HPDE6-E6E7 (cell line): ENCODE measurements around the gene RAB17.
A peak's percentile ranks its signal among the peaks of the same experiment; 100 is the strongest.

Experiments
- DNase-seq: peaks from one replicate; pipeline ENCODE4 v3.0.0; 2011; ENCODE audit warnings: missing footprints; ENCODE audit errors: extremely low spot score

Gene RAB17

DNA sequence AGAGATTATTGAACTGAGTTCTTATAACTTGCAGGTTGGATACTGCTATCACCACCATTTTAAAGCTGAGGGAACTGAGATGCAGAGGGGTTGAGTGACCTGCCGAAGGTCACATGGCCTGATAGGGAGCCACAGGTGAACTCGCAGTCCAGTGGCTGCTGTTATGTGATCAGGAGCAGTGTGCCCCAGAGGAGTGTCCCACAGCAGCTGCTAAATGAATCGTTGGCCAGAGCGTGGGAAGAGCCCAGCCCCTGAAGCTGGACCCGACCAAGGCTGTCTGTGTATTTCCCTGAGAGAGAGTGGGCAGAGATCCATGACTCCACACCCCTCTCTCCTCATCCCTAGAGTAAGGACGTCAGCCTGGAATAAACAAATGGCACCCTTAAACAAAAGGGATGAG is 50.9 kb downstream of the RAB17 start:
- DNase-seq = no peak

DNA sequence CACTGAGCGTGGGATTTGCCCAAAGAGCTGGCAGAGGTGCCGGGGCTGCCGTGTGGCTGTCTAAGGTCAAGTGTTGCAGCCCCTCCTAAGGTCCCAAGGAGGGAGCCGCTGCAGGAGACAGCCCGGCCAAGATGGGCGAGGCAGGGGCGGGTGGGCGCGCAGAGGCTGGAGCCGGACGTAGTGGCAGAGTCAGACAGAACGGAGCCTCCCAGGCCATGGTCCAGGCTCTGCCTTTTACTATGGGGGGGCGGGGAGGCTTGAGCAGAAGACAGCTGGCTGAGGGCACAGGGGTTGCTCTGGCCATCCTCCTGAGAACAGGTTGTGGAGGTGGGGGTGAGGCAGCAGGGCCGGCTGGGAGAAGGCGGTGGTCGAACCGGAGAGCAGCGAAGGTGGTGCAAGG is 51.6 kb downstream of the RAB17 start:
- no peak for DNase-seq

DNA sequence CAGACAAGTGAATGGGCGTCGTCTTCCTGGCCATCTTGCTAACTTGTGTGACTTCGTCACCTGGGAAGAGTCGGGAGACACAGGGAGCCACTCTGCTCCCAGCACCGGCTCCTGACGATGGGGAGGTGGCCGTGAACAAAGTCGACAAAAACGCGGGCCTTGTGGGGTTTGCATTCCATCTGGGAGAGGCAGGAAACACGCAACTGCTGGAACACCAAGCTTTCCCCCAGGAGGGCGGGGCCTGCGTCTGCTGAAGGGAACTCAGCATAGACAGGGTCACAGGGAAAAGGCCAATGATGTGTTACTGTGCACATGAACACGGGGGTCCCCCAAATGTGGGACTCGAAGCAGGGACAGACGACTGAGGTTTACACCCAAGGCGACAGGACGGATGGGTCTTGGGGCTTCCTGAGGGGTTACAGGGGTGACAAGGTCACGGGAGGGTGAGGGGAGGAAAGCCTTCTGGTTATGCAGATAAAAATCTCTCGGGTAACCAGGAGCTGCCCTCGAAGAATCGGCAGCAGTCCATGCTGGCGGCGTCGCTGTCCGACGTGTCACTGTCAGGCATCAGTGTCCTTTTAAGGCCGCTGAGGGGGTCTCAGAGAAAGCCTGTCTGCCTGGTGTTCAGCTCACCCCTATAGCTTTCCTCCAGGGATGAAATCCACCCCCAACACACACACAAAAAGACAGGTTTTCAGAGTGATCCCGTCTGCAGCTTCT is 52.4 kb downstream of the RAB17 start:
- DNase-seq = no peak

DNA sequence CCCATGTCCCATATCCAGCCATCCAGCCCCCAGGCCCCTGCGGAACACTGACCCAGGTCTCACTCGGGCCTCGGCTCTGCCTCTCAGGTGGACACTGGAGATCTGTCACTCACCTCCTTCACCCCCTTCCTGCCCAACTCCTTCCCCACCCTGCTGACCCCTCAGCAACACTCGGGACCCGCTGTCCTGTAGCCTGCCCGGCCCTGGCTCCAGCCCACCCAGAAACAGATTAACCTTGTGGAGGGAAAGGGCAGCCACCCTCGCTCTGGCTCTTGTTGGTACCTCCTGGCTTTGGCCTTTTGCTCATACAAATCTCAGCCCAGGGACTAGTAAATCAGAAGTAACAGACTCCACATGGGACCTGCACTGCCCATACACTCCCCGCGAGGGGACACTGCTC is 53.9 kb downstream of the RAB17 start:
- DNase-seq = no peak

DNA sequence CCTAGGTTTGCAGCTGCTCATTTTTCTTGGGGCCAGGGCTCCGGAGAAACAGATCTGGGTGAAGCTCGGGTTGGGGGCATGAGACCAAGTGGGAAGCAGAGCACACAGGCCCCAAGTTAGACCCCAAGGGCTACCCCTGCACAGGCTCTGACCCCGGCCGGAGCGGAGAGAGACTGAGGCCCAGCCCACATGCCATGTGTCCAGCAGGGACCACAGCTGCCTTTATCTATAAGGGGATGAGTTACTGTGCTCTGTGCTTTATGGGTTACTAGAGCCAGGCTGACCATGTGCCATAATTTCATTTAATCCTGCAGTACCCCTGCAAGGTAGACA is 54.5 kb downstream of the RAB17 start:
- no peak for DNase-seq

DNA sequence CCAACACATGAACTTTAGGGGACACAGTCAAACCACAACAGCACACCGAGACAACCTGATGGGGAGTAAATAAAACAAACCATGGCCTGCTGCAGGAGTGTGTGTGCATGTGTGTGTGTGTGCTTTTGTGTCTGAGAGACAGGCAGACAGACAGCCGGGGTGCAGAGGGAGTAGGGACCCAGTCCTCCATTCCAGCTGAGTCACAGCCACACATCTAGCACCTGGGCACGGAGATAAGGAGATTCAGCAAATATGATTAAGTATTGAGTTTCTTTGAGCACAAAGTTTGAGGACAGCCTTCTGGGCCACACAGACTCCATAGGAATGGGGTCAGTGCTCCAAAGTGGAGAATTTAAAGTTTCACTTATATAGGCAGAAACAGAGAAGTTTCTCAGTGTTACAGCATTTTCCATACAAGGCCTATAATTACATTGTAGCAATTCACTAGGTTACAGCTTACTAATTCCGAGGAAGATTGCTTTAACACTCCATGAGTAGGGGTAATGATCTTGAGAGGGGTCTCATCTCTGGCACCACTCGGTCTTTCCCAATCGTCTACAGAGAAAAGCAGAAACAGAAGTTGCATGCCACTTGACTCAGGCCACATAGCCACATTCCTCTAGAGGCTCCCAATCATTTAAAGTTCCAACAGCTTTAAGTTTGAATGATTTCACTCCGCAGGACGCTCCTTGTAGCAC is 55.0 kb downstream of the RAB17 start:
- no peak for DNase-seq

DNA sequence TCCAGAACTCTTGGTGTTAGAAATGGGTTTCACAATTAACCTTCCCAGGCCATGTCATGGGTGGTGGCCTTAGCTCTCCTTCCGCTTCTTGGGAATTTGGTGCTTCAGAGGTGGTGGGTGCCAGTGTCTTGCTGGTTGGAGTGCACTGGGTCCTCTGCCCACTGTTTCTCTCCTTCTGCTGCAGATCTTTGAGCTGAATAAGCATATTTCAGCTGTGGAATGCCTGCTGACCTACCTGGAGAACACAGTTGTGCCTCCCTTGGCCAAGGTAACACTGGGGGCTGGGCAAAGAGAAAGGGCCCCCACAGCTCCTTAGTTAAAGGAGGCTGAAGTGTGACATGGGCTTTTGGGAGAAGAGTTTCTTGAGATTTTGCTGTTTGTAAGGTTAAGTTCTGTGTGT is 56.2 kb downstream of the RAB17 start:
- DNase-seq = no peak

DNA sequence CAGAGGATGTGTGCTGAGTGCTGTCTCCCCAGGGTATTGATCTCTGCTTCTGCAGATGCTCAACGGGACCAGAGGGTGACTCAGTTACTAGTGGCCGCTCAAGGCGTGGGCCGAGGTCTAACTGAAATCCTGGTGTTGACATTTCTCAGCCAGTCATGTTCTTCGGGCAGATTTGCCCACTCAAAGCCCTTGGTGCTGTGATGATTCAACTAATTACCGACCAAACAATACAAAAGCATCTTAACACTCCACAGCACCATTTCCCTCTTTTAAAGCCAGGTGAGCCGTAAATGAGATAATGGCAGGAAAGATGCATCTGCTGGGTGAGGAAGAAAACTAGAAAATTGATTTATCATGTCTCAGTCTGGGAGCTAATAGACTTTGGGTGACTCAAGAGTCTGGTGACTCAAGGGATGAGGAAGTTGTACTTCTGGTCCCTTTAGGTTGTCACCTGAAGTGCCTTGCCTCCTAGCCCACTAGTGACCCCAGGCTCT is 56.8 kb downstream of the RAB17 start:
- peak; percentile 15 for DNase-seq

DNA sequence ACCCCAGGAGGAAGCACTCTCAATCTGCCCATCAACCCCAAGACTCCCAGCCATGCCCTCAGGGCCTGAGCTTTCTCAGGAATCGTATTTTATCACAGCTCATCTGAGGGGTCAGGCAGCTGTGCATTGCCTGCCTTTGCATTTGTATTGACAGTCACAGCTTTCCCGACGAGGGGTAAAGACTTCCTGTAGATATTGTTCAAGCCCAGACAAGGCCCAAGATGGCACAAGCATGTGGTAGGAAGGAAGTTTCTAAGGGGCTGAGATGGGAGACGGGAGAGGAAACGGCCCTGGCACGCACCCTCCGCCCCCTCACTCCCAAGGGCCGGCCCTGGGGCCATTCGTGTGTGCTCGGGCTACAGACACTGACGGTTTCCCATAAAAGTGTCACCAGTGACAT is 58.4 kb downstream of the RAB17 start:
- no peak for DNase-seq

DNA sequence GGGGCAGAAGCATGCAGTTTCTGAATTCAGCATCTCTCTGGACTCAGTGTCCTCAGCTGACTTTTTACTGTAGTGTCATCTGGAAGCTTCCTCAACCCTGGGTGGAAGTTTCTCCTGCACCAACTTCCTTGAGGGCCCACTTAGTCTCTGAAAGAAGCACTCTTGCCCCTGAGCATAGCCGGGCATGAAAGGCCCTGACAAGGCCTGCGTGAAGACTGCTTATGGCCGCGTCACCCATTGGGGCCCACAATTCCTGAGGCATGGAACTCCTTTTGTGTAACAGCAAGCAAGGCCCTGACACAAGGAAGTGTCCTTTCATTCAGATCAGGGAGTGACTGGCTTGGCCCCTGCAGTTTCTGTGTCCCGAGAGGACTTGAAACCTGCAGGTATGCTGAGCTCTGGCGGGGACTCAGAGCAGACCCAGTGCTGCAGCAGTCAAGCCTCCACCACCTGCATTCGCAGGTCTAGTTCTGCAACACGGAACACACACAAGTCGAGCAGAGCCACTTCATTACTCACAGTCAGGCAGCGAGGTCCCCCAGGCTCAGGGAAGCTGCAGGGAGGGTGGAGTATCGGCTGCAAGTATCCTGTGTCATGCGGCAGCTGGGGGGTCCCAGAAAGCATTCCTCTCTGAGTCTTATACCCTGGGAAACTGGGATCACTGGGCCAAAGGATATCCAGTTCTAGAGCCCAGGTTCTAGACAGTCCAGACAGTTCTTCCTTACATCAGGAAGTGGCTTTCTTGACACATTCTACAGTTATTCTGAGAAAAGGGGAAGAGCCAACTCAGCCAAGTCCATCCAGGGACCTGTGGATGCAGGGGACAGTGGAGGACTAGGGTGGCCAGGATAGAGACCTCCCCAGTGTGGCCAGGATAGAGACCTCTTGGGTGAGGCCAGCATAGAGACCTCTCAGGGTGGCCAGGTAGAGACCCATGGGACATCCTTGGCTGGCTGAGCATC is 59.8 kb downstream of the RAB17 start:
- DNase-seq = no peak

DNA sequence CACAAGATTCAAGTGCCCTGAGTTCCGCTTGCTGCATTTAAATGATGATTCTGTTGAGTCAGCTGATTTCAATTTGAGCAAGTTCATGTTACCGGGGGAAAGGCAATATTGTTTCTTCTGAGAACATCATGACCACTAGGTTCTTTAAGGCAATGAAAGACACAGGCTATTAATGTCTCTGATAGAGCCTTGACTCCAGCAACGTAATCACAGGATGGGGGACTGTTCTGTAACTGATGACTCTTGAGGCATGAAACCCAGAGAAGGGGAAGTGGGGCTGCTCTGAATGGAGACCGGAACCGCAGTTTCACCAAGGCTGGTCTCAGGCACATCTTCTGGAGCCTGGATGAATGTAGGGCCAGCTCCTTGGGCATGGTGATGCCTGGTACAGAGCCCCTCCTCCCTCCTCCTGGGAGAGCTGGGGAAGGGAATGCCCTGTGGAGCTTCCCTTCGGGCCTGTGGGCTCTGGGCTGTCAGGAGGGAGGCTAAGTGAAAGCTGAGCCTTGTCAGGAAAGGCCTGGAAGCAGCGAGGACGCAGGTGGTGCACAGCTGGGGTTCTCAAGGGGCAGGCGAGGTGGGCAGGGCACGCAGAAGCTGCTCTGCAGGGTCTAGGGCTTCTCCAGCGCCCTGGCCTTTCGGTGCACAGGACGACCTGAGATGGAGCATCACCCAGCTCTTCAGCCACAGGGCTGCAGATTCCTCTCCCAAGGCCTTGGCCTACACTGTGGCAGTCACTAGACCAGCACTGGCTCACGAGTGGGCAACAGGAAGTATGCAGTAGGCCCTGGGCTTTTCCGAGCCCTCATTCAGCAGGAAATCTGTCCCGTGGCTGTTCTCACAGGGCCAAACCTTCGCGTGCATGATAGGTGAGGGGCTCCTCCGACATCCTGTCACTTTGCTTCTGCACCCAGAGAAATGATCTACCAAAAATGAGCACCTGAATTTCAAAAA is 60.8 kb downstream of the RAB17 start:
- DNase-seq = no peak

DNA sequence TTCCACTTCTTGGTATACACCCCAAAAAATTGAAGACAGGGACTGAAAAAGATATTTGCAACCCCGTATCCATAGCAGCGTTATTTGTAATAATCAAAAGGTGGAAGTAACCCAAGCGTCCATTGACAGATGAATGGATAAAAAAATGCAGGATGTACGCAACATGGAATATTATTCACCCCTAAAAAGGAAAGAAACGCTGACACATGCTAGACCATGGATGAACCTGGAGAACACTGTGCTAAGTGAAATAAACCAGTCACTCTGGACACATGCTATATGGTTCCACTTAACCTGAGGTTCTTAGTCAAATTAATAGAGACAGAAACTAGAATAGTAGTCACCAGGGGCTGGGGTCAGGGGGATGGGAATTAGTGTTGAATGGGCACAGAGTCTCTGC is 62.8 kb downstream of the RAB17 start:
- DNase-seq = no peak

DNA sequence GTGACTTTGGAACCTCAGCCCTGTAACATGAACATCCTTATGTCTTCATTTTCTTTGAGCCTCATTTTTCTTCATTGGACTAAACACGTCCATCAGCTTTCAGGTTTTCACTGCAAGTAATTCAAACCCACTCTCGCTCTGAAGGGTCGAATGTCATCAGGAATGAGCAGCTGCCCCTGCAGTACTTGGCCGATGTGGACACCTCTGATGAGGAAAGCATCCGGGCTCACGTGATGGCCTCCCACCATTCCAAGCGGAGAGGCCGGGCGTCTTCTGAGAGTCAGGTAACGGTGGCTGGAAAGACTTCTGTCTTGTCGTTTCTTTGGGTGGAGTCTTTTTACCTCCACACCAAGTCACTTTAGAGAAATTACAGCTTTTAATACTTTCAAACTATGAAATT is 63.3 kb downstream of the RAB17 start:
- no peak for DNase-seq

DNA sequence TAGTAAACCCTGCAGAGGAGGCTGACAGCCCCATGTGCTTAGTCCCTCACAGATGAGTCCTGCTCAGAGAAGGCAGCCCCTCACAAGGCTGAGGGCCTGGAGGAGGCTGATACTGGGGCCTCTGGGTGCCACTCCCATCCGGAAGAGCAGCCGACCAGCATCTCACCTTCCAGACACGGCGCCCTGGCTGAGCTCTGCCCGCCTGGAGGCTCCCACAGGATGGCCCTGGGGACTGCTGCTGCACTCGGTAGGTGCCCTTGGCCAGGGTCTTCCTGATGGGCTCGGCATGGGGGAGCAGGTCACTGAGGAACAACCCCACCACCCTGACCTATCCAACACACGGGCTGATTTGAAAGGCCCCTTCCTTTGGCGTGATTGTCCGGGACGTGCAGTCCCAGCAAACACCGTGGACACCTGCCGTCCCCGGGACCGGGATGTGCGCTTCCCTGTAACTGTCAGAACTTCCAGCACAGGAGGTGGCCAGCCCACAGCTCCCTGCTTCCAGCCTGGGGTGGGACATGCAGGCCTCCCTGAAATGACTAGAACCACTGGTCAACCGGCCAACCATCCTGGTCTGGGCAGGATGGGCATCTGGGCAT is 64.9 kb downstream of the RAB17 start:
- no peak for DNase-seq

DNA sequence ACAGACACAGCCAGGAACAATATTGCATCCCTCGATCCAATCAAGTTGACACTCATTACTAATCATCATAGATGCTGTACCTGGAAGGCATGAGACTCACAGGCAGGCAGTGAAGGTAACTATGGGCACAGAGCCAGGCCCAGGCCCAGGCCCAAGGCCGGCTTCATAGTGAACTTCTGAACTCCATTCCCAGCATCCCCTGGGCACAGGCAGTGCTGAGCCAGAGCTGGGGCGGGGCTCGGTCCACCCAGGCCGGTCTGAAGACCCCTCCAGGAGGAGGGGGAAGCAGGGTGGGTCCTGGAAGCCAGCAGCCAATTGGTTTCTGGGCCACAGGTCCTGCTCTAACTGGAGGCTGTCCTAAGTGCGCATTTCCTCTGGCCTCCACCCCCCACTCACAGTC is 65.9 kb downstream of the RAB17 start:
- DNase-seq = no peak
